Gastrocnemius medialis (tissue), 4 donors: ENCODE data around the gene RASGRP2.

ENCODE experiments used
- POLR2A ChIP-seq, 2 donors: fragments of 450-650 bp; IDR thresholded peaks; one replicate each; pipeline ENCODE4 v1.6.1; 2017; ENCODE audit warnings: antibody characterized with exemption in 2 of 2, mild to moderate bottlenecking in 2 of 2, moderate library complexity in 2 of 2
- TF ChIP-seq, protein P1 (sequence below), 5 experiments: fragments of 450-650 bp in 3 of 5; fragments of 200-600 bp in 2 of 5; sonication (generic) in 2 of 5; IDR thresholded peaks in 4 of 5; conservative IDR thresholded peaks in 1 of 5; 1 replicate in 4 of 5; 2 replicates in 1 of 5; pipeline ENCODE4 v1.5.1; 2016 to 2019; ENCODE audit warnings: antibody characterized with exemption in 5 of 5, mild to moderate bottlenecking in 3 of 5, moderate library complexity in 3 of 5

DNA sequence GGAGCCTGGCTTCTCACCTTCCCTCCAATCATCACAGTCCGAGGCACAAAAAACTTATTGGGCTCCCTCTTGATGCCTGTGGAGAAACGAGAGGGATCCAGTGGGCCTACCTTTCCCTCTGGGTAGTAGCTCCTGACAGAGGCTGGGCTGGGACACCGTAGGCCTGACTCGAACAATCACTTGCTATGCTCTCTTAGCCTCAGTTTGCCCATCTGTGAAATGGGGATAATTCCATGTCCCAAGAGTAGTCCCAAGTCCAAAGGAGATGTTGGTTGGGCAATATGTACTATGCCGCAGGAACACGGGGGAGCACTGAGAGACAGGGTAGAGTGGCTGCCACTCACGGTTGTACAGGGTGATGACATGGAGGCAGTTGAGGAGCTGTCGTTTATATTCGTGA is 7.6 kb upstream of the RASGRP2 start:
- TF ChIP-seq, protein P1, sequence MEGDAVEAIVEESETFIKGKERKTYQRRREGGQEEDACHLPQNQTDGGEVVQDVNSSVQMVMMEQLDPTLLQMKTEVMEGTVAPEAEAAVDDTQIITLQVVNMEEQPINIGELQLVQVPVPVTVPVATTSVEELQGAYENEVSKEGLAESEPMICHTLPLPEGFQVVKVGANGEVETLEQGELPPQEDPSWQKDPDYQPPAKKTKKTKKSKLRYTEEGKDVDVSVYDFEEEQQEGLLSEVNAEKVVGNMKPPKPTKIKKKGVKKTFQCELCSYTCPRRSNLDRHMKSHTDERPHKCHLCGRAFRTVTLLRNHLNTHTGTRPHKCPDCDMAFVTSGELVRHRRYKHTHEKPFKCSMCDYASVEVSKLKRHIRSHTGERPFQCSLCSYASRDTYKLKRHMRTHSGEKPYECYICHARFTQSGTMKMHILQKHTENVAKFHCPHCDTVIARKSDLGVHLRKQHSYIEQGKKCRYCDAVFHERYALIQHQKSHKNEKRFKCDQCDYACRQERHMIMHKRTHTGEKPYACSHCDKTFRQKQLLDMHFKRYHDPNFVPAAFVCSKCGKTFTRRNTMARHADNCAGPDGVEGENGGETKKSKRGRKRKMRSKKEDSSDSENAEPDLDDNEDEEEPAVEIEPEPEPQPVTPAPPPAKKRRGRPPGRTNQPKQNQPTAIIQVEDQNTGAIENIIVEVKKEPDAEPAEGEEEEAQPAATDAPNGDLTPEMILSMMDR (IDR thresholded peaks at IDR 0.05 in 4 of 5, conservative IDR thresholded peaks at IDR 0.05 in 1 of 5) = no peak
- no peak for TF ChIP-seq POLR2A (IDR thresholded peaks at IDR 0.05)
